NCI-H446 (cell line): ENCODE data around the gene OR5M11.
"Not testable (repeated sequence)": the region's sequence is repeated elsewhere in the genome, so short reads cannot be mapped to it uniquely, and the experiment has no call there.

Experiments used
- DNase-seq, 2 experiments: peaks; one replicate each; lab custom pipeline; 2025; lab: John Stamatoyannopoulos, UW

OR5M11 gene

DNA sequence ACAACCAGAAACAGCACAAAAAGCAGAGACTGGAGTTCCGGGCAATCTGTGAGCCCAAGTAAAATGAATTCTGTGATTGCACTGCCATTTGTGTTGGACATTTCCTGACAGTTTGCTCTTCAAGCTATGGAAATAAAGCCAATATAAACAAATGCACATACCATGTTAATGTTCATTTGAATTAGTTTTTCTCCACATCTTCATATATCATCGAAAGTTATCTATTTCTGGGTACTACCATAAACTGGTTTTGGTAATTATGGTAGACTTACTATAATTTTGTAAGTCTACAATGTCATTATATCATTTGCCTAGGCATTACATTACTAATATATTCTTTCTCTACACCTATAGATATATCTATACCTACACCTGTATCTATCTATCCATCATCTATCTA is at the start of gene OR5M11:
Gene OR5M11, minus strand, starts transcription at position 101 of the 400 bp plus-strand sequence. Its CDS starts 0 bp downstream, at position 101.
- no peak for DNase-seq

DNA sequence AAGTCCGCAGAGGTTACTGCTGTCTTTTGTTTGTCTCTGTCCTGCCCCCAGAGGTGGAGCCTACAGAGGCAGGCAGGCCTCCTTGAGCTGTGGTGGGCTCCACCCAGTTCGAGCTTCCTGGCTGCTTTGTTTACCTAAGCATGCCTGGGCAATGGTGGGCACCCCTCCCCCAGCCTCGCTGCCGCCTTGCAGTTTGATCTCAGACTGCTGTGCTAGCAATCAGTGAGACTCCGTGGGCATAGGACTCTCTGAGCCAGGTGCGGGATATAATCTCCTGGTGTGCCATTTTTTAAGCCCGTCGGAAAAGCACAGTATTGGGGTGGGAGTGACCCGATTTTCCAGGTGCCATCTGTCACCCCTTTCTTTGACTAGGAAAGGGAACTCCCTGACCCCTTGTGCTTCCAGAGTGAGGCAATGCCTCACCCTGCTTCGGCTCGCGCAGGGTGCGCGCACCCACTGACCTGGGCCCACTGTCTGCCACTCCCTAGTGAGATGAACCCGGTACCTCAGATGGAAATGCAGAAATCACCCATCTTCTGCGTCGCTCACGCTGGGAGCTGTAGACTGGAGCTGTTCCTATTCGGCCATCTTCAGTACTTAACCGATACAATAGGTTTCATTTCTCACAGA is 49.1 kb upstream of the OR5M11 start:
- DNase-seq = not testable (repeated sequence)

DNA sequence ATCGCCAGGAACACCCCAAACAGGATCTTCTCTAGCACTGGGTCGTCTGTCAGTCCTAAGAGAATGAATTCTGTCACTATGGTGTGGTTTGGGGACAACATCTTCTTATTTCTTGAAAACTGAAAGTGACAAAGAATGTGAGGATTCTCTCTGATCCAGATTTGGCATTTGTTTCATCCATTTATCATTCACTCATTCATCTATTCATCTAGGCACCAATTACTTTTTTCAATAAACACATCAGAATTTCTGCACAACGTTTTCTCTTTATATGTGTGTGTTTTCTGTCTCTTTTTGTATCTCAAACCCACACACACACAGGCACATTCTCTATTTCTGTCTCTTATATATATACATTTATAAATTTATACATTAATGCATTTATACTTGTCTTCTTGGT is 34.6 kb upstream of the OR5M11 start, which contains the start of gene OR5M10:
Gene OR5M10, minus strand, starts transcription at position 101 of the 400 bp plus-strand sequence. Its CDS starts 0 bp downstream, at position 101.
- no peak for DNase-seq

DNA sequence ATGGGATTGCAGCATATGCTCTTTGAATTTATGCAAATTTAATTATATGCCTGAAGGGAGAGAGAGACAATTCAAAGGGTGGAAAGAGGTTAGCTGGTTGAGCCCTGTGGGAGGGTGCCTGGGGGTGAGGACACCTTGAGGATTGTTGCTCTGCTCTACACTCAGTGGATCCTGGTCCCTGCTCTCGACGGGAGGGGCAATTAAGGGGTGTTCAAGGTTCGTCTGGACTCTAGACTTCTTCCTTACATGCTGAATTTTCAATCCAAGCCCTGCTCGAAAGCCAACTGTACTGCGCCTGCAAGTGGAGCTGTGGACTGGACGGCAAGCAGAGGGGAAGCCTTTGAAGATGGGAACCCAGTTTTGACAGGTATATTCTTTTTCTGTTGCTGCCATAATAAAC is 15.5 kb upstream of the OR5M11 start:
- DNase-seq = no peak

DNA sequence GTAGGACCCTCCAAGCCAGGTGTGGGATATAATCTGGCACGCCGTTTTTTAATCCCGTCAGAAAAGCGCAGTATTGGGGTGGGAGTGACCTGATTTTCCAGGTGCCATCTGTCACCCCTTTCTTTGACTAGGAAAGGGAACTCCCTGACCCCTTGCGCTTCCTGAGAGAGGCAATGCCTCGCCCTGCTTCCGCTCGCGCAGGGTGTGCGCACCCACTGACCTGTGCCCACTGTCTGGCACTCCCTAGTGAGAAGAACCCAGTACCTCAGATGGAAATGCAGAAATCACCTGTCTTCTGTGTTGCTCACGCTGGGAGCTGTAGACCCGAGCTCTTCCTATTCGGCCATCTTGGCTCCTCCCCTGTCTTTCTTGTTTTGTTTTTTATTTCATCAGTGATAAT is 11.6 kb upstream of the OR5M11 start:
- not testable (repeated sequence) for DNase-seq

DNA sequence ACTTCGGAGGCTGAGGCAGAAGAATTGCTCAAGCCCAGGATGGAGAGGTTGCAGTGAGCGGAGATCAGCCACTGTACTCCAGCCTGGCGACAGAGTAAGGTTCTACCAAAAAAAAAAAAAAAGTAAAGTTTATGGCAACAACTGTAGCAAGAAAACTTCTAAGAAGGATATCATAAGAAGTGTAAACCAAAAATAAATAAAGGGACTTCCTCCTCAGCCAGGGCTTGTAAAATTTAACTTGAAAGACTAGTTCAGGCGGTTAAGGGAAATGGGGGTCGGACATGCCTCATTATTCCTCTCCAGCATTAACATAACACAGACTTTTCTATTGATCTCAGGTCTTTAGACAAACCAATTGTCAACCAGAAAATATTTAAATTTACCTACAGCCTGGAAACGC is 2.5 kb upstream of the OR5M11 start:
- no peak for DNase-seq

DNA sequence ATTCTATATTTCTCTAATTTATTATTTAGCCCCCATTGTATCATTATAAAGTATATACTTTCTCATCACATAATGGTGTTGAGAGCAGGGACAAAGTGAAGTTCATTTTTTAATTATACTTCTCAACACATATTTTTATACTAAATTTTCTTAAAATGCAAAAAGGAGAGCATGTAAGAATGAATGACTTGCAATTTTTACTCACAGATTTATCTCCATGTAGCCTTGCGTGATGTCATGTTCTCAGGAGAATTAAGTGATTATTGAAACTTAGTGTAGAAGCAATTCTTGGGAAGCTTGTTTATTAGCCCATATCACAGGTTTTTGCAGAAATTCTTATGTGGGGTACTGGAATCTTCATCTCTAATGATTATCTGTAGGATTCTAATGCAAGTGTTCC is 682 bp upstream of the OR5M11 start:
- DNase-seq = no peak

DNA sequence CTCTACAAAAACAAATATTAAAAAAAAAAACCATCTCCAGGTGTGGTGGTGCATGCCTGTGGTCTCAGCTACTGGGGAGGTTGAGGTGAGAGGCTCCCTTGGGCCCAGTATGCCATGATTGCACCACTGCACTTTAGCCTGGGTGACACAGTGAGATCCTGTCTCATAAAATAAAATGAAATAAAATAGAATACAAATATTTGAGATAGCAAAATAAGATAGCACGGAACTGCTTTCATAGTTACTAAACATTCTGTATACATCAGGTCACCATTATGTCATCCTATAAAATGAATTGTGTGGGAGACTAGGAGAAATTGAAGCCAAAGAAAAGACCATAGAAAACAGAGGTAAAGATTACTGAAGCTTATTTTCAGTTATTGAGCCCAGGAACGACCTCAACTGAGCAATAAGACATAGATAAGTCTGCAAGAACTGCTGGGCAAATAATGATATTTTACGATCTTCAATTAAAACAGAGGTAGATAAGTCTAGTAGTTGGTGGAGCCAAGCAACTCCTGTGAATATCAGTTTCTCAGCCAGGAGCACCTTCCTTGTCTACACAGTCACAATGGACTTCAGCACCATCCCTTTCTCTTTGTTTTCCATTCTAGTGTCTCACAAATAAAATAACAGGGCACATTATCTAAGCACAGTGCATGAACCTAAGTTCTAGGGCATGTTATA is 9.9 kb downstream of the OR5M11 start:
- DNase-seq = no peak

DNA sequence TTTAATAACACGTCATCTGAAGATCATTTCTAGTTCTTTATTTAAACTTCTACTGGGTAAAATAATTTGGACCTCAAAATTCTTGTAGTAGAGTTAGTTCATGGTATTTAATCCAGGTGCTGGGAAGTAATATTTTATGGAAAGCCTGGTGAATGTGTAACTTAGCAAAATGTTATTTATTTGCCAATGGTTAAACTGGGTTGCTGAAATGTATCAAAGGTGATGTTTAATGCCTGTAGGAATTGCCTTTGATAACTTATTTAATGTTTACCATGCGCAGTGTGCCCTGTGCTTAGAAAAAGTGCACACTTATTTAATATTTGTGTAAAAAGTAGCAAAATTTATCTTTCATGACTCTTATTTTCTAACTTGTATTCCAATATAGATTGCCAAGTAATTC is 11.2 kb downstream of the OR5M11 start:
- DNase-seq = no peak

DNA sequence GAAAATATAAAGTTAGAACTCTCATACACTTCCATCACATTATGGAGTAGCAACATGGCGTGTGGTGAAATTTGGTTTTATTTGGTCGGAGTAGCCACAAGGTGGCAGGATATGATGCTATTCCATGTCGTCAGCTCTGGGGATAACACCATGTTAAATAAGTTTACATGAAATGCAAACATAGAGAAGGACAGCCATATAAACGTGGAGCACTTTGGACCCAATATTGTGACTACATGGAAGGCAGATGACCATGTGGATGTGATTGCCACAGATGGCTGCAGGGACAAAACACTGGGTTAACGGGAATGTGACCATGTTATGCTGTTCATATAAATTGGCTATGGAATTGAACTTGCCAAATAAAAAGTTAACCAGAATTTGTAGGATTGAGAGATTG is 21.0 kb downstream of the OR5M11 start:
- peak in 1 of 2 experiments; percentile 20 for DNase-seq

DNA sequence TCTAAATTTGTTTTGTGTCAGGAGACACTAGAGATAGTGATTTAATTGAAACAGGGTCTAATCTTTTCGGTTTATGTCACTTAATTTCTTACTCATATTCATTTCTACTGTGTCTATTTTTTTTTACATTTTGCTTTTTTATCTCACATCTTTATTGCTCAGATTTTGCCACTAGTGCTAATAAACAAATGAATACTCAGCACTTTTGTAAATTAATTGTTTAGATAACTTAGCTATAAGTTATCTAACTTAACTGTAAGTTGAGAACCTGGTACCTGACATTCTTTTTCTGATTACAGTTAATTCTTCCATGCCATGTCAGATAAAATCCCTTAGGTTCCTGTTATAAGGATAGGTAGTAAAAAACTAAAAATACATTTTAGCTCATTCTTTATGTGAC is 29.8 kb downstream of the OR5M11 start:
- DNase-seq = no peak

DNA sequence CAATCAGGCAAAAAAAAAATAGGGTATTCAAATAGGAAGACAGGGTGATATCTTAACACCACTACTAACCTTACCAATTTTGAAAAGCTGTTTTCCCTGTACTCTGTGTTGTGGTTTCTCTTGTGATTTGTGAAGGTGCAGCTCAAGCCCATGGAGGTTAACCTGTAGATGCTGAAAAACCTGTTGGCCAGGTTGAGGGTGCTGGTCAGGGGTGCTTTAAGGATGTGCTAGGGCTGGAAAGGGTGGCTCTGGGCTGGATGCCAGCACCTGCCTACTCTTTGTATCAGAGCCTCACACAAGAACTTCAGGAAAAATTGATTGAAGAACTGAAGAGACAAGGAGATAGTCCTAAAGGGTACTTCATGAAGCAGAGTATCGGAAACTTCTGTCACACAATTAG is 33.6 kb downstream of the OR5M11 start:
- DNase-seq = no peak

DNA sequence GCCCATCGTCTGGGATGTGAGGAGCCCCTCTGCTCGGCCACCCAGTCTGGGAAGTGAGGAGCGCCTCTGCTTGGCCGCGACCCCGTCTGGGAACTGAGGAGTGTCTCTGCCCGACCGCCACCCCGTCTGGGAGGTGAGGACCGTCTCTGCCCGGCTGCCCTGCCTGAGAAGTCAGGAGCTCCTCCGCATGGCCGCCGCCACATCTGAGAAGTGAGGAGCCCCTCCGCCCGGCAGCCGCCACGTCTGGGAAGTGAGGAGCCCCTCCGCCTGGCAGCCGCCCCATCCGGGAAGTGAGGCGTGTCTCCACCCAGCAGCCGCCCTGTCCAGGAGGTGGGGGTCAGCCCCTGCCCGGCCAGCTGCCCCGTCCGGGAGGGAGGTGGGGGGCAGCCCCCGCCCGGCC is 46.0 kb downstream of the OR5M11 start:
- DNase-seq = no peak

DNA sequence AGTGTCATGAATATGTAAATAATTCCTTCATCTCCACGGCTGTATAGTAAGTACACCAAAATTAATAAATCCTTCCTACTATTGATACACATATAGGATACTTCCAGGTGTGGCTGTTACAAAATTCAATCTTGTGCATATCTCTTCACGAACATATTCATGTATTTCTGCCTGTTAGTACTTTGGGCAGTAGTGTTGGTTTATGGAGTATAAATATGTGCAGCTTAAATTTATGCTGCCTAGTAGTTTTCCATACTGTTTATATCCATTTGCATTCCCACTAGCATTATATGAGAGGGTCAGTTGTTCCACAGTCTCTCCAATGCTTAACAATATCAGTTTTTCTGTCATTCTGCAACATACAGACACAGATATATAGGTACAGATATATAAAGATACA is 47.9 kb downstream of the OR5M11 start:
- no peak for DNase-seq
